ENCODE results near the gene NADSYN1.
"Not testable (repeated sequence)": the region's sequence is repeated elsewhere in the genome, so short reads cannot be mapped to it uniquely, and the experiment has no call there.

NADSYN1 gene

GRCh38 chr11:71526796-71527575, 74.0 kb downstream of the NADSYN1 start, which contains the start of gene KRTAP5-7:
Gene KRTAP5-7, plus strand, starts transcription at chr11:71527267. Its CDS starts 34 bp downstream, at chr11:71527301.
- DNase-seq (ENCODE audit: low read depth in 3 of 3): not testable (repeated sequence)

GRCh38 chr11:71527576-71528210, 74.7 kb downstream of the NADSYN1 start:
- no peak for DNase-seq (ENCODE audit: low read depth in 3 of 3)

- DNase-seq (ENCODE audit: low read depth in 3 of 3): no peak
Measured at GRCh38 chr11:71530602-71531001, 77.6 kb downstream of the NADSYN1 start.

- DNase-seq (ENCODE audit: low read depth in 3 of 3): no peak
Measured at GRCh38 chr11:71532036-71532610, 79.1 kb downstream of the NADSYN1 start.

GRCh38 chr11:71534711-71535608, 82.0 kb downstream of the NADSYN1 start:
- DNase-seq (ENCODE audit: low read depth in 3 of 3): not testable (repeated sequence)

- DNase-seq (ENCODE audit: low read depth in 3 of 3): no peak
Measured at GRCh38 chr11:71535825-71536224, 82.8 kb downstream of the NADSYN1 start.

- no peak for DNase-seq (ENCODE audit: low read depth in 3 of 3)
Measured at GRCh38 chr11:71537537-71537936, 84.5 kb downstream of the NADSYN1 start.

GRCh38 chr11:71537977-71538665, 85.1 kb downstream of the NADSYN1 start, which contains the start of gene KRTAP5-8:
Gene KRTAP5-8, plus strand, starts transcription at chr11:71538025. Its CDS starts 31 bp downstream, at chr11:71538056.
- not testable (repeated sequence) for DNase-seq (ENCODE audit: low read depth in 3 of 3)

- no peak for DNase-seq (ENCODE audit: low read depth in 3 of 3)
Measured at GRCh38 chr11:71538666-71538990, 85.6 kb downstream of the NADSYN1 start.

GRCh38 chr11:71539017-71539416, 86.0 kb downstream of the NADSYN1 start:
- no peak for DNase-seq (ENCODE audit: low read depth in 3 of 3)

- DNase-seq (ENCODE audit: low read depth in 3 of 3): not testable (repeated sequence)
Measured at GRCh38 chr11:71539971-71540370, 87.0 kb downstream of the NADSYN1 start.

GRCh38 chr11:71540521-71541304, 87.7 kb downstream of the NADSYN1 start:
- DNase-seq (ENCODE audit: low read depth in 3 of 3): not testable (repeated sequence)

GRCh38 chr11:71542382-71542781, 89.4 kb downstream of the NADSYN1 start:
- DNase-seq (ENCODE audit: low read depth in 3 of 3): no peak

- no peak for DNase-seq (ENCODE audit: low read depth in 3 of 3)
Measured at GRCh38 chr11:71542879-71543777, 90.1 kb downstream of the NADSYN1 start.

GRCh38 chr11:71543866-71544265, 90.9 kb downstream of the NADSYN1 start:
- no peak for DNase-seq (ENCODE audit: low read depth in 3 of 3)

GRCh38 chr11:71544525-71545214, 91.7 kb downstream of the NADSYN1 start:
- no peak for DNase-seq (ENCODE audit: low read depth in 3 of 3)

GRCh38 chr11:71545405-71545966, 92.5 kb downstream of the NADSYN1 start:
- DNase-seq (ENCODE audit: low read depth in 3 of 3): no peak

GRCh38 chr11:71548120-71548519, 95.1 kb downstream of the NADSYN1 start, which contains the start of gene KRTAP5-9:
Gene KRTAP5-9, plus strand, starts transcription at chr11:71548420. Its CDS starts 238 bp downstream, at chr11:71548658.
- DNase-seq (ENCODE audit: low read depth in 3 of 3): no peak
